ENCODE measurements around the gene RBFOX1.

DNA sequence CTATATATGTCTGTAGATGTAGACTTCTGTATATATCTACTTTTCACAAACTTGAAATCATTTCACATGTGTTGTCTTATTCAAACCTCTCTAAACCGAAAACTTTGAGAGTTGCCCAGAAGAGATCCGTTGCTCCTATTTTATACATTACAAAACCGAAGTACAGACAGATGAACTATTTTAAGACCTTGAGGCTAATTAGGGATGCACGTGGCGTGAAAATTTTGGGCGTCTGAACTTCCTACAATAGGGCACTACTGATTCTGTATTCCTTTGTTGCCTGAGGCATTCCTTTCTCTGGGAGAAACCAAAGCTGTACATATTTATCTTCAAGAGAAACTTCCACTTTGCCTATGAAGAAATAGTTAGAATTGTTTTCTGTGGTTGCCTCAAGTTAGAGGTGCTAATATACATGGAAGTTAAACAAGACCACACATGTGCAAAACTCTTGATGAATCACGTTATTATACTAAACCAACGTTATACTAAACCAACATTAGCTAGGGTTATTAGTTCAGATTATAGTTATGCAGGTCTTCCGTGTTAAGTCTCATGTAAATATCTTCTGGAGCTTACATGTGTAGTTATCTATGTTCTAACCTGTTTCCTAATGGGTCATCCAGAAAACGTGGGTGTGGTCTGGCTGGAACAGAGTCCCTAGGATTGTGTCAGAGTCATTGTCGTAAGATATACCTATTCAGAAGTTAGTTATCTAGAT, 111.2 kb downstream of the RBFOX1 start:
- no peak for TF ChIP-seq CTCF (IDR thresholded peaks at IDR 0.05)
- TF ChIP-seq POLR2AphosphoS5 (IDR thresholded peaks at IDR 0.05) = no peak
